Natural killer cell treated with Interleukin-12 subunit alpha and Interleukin-12 subunit beta and Interleukin-15 and Interleukin-18, amount 100 ng/mL, for 72 hours (primary cell): ENCODE results near the gene TNFSF10. TPM values are rescaled to one million over a fixed set of nuclear protein-coding genes. Genes with fewer than 3 reads are reported as not detected.
"Not testable (repeated sequence)": the region's sequence is repeated elsewhere in the genome, so short reads cannot be mapped to it uniquely, and the experiment has no call there.

Experiments used
- ATAC-seq, 2 donors: fragments of 150-1000 bp; cut with Tn5 transposase in 1 of 2; sonication (Bioruptor Pico), chemical (Tn5 transposase) in 1 of 2; 2 replicates each; pipeline ENCODE4 v1.10.0; 2021
- DNase-seq: peaks from one replicate; pipeline ENCODE4 v3.0.0; 2022; ENCODE audit warnings: low spot score
- H3K27ac Mint-ChIP-seq, 2 donors: 1 replicate in 1 of 2; 2 replicates in 1 of 2; pipeline ENCODE4 v1.8.0; 2022; ENCODE audit warnings: mixed read lengths in 2 of 2, mild to moderate bottlenecking in 1 of 2, moderate library complexity in 1 of 2
- H3K27me3 Mint-ChIP-seq, 2 donors: 1 replicate in 1 of 2; 2 replicates in 1 of 2; pipeline ENCODE4 v1.8.0; 2022; ENCODE audit warnings: mixed read lengths in 2 of 2
- H3K36me3 Mint-ChIP-seq: one replicate; pipeline ENCODE4 v1.8.0; 2022; ENCODE audit warnings: mixed read lengths
- H3K4me1 Mint-ChIP-seq, 2 donors: 1 replicate in 1 of 2; 2 replicates in 1 of 2; pipeline ENCODE4 v1.8.0; 2022; ENCODE audit warnings: low read depth in 2 of 2, mixed read lengths in 2 of 2, mild to moderate bottlenecking in 1 of 2
- H3K4me3 Mint-ChIP-seq: one replicate; pipeline ENCODE4 v1.8.0; 2022; ENCODE audit warnings: mixed read lengths
- H3K9me3 Mint-ChIP-seq: 2 replicates; pipeline ENCODE4 v1.8.0; 2022; ENCODE audit warnings: mixed read lengths
- total RNA-seq, 2 donors: library from RNA; stranded (reverse); gene quantifications; one replicate each; pipeline ENCODE4 v1.2.3, GENCODE V29; 2022

TNFSF10 gene
- 100 to 1,000 TPM; 111 to 321 TPM for total RNA-seq

DNA sequence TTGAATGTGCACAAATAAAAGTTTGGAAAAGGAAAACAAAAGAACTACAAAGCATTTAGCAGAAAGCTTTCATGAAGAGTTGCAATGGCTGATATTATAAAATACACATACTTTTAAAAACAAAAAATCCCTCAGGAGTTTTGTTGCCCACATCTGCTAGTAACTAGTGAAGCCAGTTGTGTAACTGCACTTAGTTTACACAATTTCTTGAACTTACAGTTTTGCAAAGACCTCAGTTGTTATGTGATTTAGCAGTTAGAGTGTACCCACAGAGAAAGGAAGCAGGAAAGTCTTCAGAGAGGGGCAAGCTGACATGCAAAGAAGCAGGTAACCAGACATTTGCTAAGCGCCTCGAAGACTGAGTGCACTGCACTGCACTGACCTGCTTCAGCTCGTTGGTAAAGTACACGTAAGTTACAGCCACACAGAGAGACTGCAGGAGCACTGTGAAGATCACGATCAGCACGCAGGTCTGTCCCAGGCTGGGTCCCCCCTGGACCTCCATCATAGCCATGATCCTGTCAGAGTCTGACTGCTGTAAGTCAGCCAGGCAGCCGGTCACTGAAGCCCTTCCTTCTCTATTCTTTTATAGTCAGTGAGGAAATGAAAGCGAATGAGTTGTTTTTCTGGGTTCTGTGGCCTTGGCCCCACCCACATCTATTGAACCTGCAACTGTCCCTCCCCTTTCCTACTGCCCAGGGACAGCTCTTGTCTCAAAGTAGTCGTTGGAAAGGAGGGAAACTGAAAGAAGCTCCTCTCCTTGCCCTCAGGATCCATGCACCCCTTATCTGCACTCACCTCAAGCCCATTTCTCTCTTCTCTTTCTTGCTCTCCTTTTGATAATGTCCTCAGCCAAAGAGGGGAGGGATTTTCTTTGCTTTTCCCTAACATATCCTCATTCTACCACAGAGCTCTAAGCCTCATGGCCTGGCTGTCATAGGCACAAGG is at the start of gene TNFSF10:
TSS of gene TNFSF10 (minus strand) at position 560 of the 948 bp plus-strand sequence. CDS start at position 514, 46 bp downstream.
- H3K9me3 Mint-ChIP-seq: no peaks in the 10 kb centered on the region
- DNase-seq: peak; percentile 81
- peak within 1 kb of the TSS; percentile 92 for H3K4me3 Mint-ChIP-seq
- peaks cover 27% of the 10 kb centered on the region for H3K36me3 Mint-ChIP-seq
- peak; percentile 88 to 94 for ATAC-seq
- H3K27ac Mint-ChIP-seq: peak within 1 kb of the TSS; percentile 90 to 92
- H3K4me1 Mint-ChIP-seq: peaks cover 42 to 55% of the 10 kb centered on the region in 2 donors
- no peaks in the 10 kb centered on the region for H3K27me3 Mint-ChIP-seq

- no peak for ATAC-seq
- peak overlapping the region; percentile 29 to 68 for H3K27ac Mint-ChIP-seq
- no peak for DNase-seq
- no peaks in the 10 kb centered on the region for H3K27me3 Mint-ChIP-seq
- peaks cover 6% of the 10 kb centered on the region for H3K9me3 Mint-ChIP-seq
- peaks cover 19 to 30% of the 10 kb centered on the region in 2 donors for H3K4me1 Mint-ChIP-seq
- H3K36me3 Mint-ChIP-seq: peaks cover 23% of the 10 kb centered on the region
- peak overlapping the region; percentile 24 for H3K4me3 Mint-ChIP-seq
Observed at GRCh38 chr3:172569128-172570008, 46.1 kb upstream of the TNFSF10 start.

DNA sequence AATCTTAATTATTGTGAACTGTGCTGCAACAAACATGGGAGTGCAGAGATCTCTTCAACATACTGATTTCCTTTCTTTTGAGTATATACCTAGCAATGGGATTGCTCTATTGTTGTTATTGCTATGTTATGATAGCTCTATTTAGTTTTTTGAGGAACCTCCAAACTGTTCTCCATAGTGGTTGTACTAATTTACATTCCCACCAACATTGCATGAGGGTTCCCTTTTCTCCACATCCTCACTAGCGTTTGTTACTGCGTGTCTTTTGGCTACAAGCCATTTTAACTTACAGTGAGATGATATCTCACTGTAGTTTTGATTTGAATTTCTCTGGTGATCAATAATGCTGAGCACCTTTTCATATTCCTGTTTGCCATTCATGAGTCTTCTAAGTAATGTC is 45.5 kb upstream of the TNFSF10 start:
- DNase-seq (no peak), ATAC-seq (no peak)

DNA sequence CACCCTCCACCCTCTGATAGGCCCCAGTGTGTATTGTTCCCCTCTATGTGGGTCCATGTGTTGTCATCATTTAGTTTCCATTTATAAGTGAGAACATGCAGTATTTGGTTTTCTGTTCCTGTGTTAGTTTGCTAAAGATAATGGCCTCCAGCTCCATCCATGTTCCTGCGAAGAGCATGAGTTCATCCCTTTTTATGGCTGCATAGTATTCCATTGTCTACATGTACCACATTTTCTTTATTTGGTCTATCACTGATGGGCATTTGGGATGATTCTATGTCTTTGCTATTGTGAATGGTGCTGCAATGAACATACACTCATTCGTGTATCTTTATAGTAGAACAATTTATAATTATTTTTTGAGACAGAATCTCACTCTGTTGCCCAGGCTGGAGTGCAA is 43.6 kb upstream of the TNFSF10 start:
- not testable (repeated sequence) for H3K4me3 Mint-ChIP-seq, H3K27me3 Mint-ChIP-seq, ATAC-seq, DNase-seq, H3K9me3 Mint-ChIP-seq
- peaks cover 37 to 43% of the 10 kb centered on the region in 2 donors for H3K4me1 Mint-ChIP-seq
- peaks cover 23% of the 10 kb centered on the region for H3K36me3 Mint-ChIP-seq
- H3K27ac Mint-ChIP-seq: peak overlapping the region in 1 of 2 donors; percentile 10

More for the DNA sequence above, 45.5 kb upstream of the TNFSF10 start:
- Mint-ChIP-seq H3K36me3 (peaks cover 23% of the 10 kb centered on the region), H3K9me3 (peaks cover 6% of the 10 kb centered on the region), H3K4me1 (peaks cover 24 to 29% of the 10 kb centered on the region in 2 donors), H3K27ac (peak overlapping the region; percentile 29 to 68), H3K27me3 (no peaks in the 10 kb centered on the region), H3K4me3 (peak overlapping the region; percentile 24)

DNA sequence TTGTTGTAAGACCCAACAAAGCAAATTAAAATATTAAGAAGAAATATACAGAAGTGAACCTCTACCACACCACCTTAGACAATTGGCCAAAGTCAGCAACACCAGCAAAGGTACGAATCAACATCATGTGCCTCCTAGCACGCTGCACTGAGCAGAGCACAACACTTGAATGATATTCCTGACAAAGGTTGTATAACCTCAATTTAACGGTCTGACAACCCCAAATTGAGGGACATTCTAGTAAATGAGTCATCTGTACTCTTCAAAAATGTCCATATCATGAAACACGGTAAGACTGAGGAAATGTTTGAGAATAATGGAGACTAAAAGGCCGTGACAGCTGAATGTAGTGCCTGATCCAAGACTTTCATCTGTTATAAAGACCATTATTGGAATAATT is 41.3 kb upstream of the TNFSF10 start:
- Mint-ChIP-seq H3K27ac (peak overlapping the region; percentile 99 to 100), H3K4me1 (peaks cover 39 to 43% of the 10 kb centered on the region in 2 donors), H3K4me3 (no peak overlapping the region), H3K27me3 (no peaks in the 10 kb centered on the region), H3K9me3 (peaks cover 3% of the 10 kb centered on the region), H3K36me3 (peaks cover 13% of the 10 kb centered on the region)
- no peak for ATAC-seq
- no peak for DNase-seq

- no peaks in the 10 kb centered on the region for H3K36me3 Mint-ChIP-seq
- DNase-seq (peak; percentile 77), ATAC-seq (peak; percentile 76 to 90)
- peak overlapping the region; percentile 87 for H3K4me3 Mint-ChIP-seq
- H3K27me3 Mint-ChIP-seq: no peaks in the 10 kb centered on the region
- H3K27ac Mint-ChIP-seq: peak overlapping the region; percentile 99 to 100
- peaks cover 2% of the 10 kb centered on the region for H3K9me3 Mint-ChIP-seq
- peaks cover 34 to 38% of the 10 kb centered on the region in 2 donors for H3K4me1 Mint-ChIP-seq
Observed at GRCh38 chr3:172562871-172563865, 39.9 kb upstream of the TNFSF10 start.

GRCh38 chr3:172561897-172562640 is 38.8 kb upstream of the TNFSF10 start:
- Mint-ChIP-seq H3K27me3 (no peaks in the 10 kb centered on the region), H3K36me3 (no peaks in the 10 kb centered on the region), H3K4me1 (peaks cover 42 to 47% of the 10 kb centered on the region in 2 donors), H3K4me3 (peak overlapping the region; percentile 87), H3K9me3 (no peaks in the 10 kb centered on the region), H3K27ac (peak overlapping the region; percentile 99 to 100)
- ATAC-seq (peak in 1 of 2 donors; percentile 59), DNase-seq (no peak)

DNA sequence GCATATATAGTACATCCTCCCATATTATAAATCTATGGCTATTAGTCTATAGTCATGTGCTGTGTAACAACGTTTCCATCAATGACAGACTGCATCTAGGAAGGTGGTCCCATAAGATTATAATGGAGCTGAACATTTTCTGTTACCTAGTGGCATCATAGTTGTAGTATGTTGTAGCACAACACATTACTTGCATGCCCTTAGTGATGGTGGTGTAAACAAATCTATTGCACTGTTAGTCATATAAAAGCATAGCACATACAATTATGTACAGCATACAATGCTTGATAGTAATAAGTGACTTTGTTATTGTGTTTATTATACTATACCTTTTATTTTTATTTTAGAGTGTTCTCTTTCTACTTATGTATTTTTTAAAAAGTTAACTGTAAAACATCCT is 37.4 kb upstream of the TNFSF10 start:
- DNase-seq (no peak), ATAC-seq (no peak)
- Mint-ChIP-seq H3K27ac (peak overlapping the region in 1 of 2 donors; percentile 76), H3K9me3 (no peaks in the 10 kb centered on the region), H3K36me3 (no peaks in the 10 kb centered on the region), H3K4me3 (no peak overlapping the region), H3K27me3 (no peaks in the 10 kb centered on the region), H3K4me1 (peaks cover 50% of the 10 kb centered on the region in 2 donors)

- ATAC-seq (no peak), DNase-seq (no peak)
- Mint-ChIP-seq H3K36me3 (no peaks in the 10 kb centered on the region), H3K4me3 (no peak overlapping the region), H3K9me3 (no peaks in the 10 kb centered on the region), H3K27ac (peak overlapping the region in 1 of 2 donors; percentile 76), H3K4me1 (peaks cover 50 to 51% of the 10 kb centered on the region in 2 donors), H3K27me3 (no peaks in the 10 kb centered on the region)
Observed at GRCh38 chr3:172560026-172560425, 36.8 kb upstream of the TNFSF10 start.

DNA sequence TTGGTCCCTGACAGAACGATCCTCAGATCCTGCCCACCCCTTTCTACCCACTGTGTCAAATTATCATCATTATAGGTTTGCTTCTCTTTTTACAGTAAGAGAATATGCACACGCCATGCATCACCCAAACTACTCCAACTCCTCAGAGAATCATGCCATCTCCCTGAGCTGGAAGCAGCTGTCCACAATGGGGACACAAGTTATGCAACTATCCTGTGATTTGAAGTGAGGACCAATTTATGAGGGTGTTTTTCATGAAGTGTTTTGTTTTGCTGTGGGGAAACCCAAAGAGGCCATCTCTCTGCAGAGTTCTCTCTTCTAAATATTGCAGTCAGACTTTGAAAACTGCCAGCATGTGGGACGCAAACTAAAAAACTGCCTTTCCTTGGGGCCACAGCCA is 35.8 kb upstream of the TNFSF10 start:
- no peak for ATAC-seq
- Mint-ChIP-seq H3K36me3 (no peaks in the 10 kb centered on the region), H3K4me1 (peaks cover 48 to 50% of the 10 kb centered on the region in 2 donors), H3K9me3 (no peaks in the 10 kb centered on the region), H3K27ac (peak overlapping the region; percentile 50 to 57), H3K4me3 (peak overlapping the region; percentile 44), H3K27me3 (no peaks in the 10 kb centered on the region)
- no peak for DNase-seq

- H3K27ac Mint-ChIP-seq: peak overlapping the region; percentile 50 to 57
- peak overlapping the region; percentile 24 for H3K4me3 Mint-ChIP-seq
- no peaks in the 10 kb centered on the region for H3K27me3 Mint-ChIP-seq
- DNase-seq (no peak), ATAC-seq (peak; percentile 71 to 88)
- H3K4me1 Mint-ChIP-seq: peaks cover 34 to 47% of the 10 kb centered on the region in 2 donors
- no peaks in the 10 kb centered on the region for H3K9me3 Mint-ChIP-seq
- no peaks in the 10 kb centered on the region for H3K36me3 Mint-ChIP-seq
Observed at GRCh38 chr3:172557515-172558220, 34.4 kb upstream of the TNFSF10 start.
